Measurements from ENCODE around the gene FAM222B.

DNA sequence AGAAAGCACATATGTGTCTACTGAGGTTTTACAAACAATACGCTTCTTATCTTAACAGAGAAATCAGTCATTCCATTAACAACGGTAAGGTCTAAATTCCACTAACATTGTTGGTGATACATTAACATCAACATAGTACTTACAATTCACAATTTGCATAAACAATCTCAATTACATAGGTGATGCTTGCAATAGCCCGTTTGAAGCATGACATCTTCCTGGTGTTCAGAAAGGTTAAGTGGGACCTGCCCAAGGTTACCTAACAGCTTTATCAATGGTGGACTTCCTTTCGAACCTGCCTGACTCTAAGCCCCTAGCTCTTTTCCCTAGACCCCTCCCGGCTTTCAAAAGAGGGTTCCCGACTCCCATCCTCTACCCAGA lies 699 bp downstream of the FAM222B start:
- TF ChIP-seq, protein P1, sequence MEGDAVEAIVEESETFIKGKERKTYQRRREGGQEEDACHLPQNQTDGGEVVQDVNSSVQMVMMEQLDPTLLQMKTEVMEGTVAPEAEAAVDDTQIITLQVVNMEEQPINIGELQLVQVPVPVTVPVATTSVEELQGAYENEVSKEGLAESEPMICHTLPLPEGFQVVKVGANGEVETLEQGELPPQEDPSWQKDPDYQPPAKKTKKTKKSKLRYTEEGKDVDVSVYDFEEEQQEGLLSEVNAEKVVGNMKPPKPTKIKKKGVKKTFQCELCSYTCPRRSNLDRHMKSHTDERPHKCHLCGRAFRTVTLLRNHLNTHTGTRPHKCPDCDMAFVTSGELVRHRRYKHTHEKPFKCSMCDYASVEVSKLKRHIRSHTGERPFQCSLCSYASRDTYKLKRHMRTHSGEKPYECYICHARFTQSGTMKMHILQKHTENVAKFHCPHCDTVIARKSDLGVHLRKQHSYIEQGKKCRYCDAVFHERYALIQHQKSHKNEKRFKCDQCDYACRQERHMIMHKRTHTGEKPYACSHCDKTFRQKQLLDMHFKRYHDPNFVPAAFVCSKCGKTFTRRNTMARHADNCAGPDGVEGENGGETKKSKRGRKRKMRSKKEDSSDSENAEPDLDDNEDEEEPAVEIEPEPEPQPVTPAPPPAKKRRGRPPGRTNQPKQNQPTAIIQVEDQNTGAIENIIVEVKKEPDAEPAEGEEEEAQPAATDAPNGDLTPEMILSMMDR (IDR thresholded peaks at IDR 0.05), result no peak
- no peak for TF ChIP-seq POLR2AphosphoS5 (IDR thresholded peaks at IDR 0.05; ENCODE audit: insufficient read depth in 1 of 2, low read depth in 1 of 2)
